Hepatocyte (in vitro differentiated cells): ENCODE measurements around the gene PRKCA. TPM values are rescaled to one million over a fixed set of nuclear protein-coding genes. Genes with fewer than 3 reads are reported as not detected.

Source experiments
- DNase-seq: peaks from one replicate; pipeline ENCODE4 v3.0.0-alpha.2; 2016; ENCODE audit warnings: low spot score
- H2AFZ ChIP-seq: fragments of 200-600 bp; sonication (generic); 2 replicates; pipeline ENCODE4 v1.6.0; 2016; ENCODE audit warnings: antibody characterized with exemption, mild to moderate bottlenecking
- H3K27ac ChIP-seq: fragments of 200-600 bp; sonication (generic); 2 replicates; pipeline ENCODE4 v1.5.1; 2016; ENCODE audit warnings: mild to moderate bottlenecking
- H3K27me3 ChIP-seq: fragments of 200-600 bp; sonication (generic); 2 replicates; pipeline ENCODE4 v1.6.1; 2016
- H3K36me3 ChIP-seq: fragments of 200-600 bp; sonication (generic); replicated peaks from 2 replicates; pipeline ENCODE4 v1.5.1; 2016; ENCODE audit warnings: low read depth; ENCODE audit not compliant: insufficient read depth
- H3K4me1 ChIP-seq: fragments of 200-600 bp; sonication (generic); 2 replicates; pipeline ENCODE4 v1.5.1; 2016; ENCODE audit warnings: mild to moderate bottlenecking, moderate library complexity; ENCODE audit not compliant: insufficient read depth
- H3K4me2 ChIP-seq: fragments of 200-600 bp; sonication (generic); 2 replicates; pipeline ENCODE4 v1.6.0; 2016
- H3K4me3 ChIP-seq: fragments of 200-600 bp; sonication (generic); 2 replicates; pipeline ENCODE4 v1.5.1; 2016; ENCODE audit warnings: mild to moderate bottlenecking
- H3K79me2 ChIP-seq: fragments of 200-600 bp; sonication (generic); 2 replicates; pipeline ENCODE4 v1.6.0; 2017; ENCODE audit warnings: mild to moderate bottlenecking
- H3K9me2 ChIP-seq: fragments of 200-600 bp; sonication (generic); replicated peaks from 2 replicates; pipeline ENCODE4 v1.6.0; 2017; ENCODE audit warnings: mild to moderate bottlenecking; ENCODE audit not compliant: insufficient read depth
- H3K9me3 ChIP-seq: fragments of 200-600 bp; sonication (generic); 2 replicates; pipeline ENCODE4 v1.5.1; 2016; ENCODE audit warnings: low read depth, mild to moderate bottlenecking
- H4K20me1 ChIP-seq: fragments of 200-600 bp; sonication (generic); 2 replicates; pipeline ENCODE4 v1.6.0; 2016; ENCODE audit warnings: mild to moderate bottlenecking; ENCODE audit not compliant: insufficient read depth, poor library complexity, severe bottlenecking
- EZH2 ChIP-seq: fragments of 200-600 bp; sonication (generic); IDR thresholded peaks from 2 replicates; pipeline ENCODE4 v1.6.1; 2016; ENCODE audit warnings: antibody characterized with exemption, mild to moderate bottlenecking, borderline replicate concordance
- EZH2phosphoT487 ChIP-seq: fragments of 200-600 bp; sonication (generic); IDR thresholded peaks from one replicate; pipeline ENCODE4 v1.6.1; 2018; ENCODE audit warnings: antibody characterized with exemption, mild to moderate bottlenecking, low read depth, moderate library complexity; ENCODE audit not compliant: unreplicated experiment, severe bottlenecking
- WGBS: methylation state at CpG from one replicate; pipeline ENCODE4 v1.1.6; 2016; ENCODE audit warnings: low lambda C conversion rate; ENCODE audit errors: missing lambda C conversion rate; 5-methylcytosine and 5-hydroxymethylcytosine counted together
- polyA plus RNA-seq: library from polyadenylated mRNA; unstranded; fragments of >200 nt; fragmentation: Nextera tagmentation; extraction: Ambion mirVana; gene quantifications from 2 replicates; pipeline ENCODE4 v1.2.1, GENCODE V29; 2016
- total RNA-seq: library from RNA; depleted of rRNA; stranded (reverse); fragments of >200 nt; gene quantifications from 2 replicates; pipeline ENCODE4 v1.2.3, GENCODE V29; 2014
- TF ChIP-seq, protein P1 (sequence below): fragments of 200-600 bp; sonication (generic); IDR thresholded peaks from 2 replicates; pipeline ENCODE4 v1.5.1; 2016; ENCODE audit warnings: antibody characterized with exemption, mild to moderate bottlenecking; ENCODE audit not compliant: poor library complexity

The PRKCA gene
- total and polyA plus RNA-seq, 2 experiments from 2014 or later, result 5.9 to 18.5 TPM

DNA sequence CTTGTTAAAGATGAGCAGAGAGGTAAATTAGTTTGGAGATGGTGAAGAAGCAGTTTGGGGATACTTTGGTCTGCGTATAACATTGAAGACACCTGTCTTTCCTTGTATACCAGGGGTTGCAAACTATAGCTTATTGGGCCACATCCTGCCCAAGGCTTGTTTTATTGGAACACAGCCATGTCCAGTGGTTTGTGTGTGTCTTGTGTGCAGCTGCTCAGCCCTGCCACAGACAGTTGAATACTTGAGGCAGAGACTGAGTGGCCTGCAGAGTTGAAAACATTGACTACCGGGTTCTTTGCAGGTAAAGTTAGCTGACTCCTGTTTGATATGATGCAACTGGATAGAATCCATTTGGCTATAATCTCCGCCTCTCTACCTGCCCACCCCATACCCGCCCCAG lies 224.4 kb downstream of the PRKCA start:
- Histone ChIP-seq H3K27ac (no peak overlapping the region), H3K9me3 (no peaks in the 10 kb centered on the region), H3K4me2 (no peak overlapping the region), H3K79me2 (peaks cover 9% of the 10 kb centered on the region), H3K4me3 (no peak overlapping the region), H3K9me2 (no peaks in the 10 kb centered on the region), H4K20me1 (no peaks in the 10 kb centered on the region), H3K4me1 (peaks cover 15% of the 10 kb centered on the region), H3K36me3 (no peaks in the 10 kb centered on the region), H2AFZ (no peak overlapping the region), H3K27me3 (no peaks in the 10 kb centered on the region)
- 98% methylated on average over 4 of the region's 4 CpGs for WGBS
- DNase-seq, result no peak
- no peak for TF ChIP-seq EZH2phosphoT487
- no peak for TF ChIP-seq EZH2
- TF ChIP-seq, protein P1, sequence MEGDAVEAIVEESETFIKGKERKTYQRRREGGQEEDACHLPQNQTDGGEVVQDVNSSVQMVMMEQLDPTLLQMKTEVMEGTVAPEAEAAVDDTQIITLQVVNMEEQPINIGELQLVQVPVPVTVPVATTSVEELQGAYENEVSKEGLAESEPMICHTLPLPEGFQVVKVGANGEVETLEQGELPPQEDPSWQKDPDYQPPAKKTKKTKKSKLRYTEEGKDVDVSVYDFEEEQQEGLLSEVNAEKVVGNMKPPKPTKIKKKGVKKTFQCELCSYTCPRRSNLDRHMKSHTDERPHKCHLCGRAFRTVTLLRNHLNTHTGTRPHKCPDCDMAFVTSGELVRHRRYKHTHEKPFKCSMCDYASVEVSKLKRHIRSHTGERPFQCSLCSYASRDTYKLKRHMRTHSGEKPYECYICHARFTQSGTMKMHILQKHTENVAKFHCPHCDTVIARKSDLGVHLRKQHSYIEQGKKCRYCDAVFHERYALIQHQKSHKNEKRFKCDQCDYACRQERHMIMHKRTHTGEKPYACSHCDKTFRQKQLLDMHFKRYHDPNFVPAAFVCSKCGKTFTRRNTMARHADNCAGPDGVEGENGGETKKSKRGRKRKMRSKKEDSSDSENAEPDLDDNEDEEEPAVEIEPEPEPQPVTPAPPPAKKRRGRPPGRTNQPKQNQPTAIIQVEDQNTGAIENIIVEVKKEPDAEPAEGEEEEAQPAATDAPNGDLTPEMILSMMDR, result no peak

DNA sequence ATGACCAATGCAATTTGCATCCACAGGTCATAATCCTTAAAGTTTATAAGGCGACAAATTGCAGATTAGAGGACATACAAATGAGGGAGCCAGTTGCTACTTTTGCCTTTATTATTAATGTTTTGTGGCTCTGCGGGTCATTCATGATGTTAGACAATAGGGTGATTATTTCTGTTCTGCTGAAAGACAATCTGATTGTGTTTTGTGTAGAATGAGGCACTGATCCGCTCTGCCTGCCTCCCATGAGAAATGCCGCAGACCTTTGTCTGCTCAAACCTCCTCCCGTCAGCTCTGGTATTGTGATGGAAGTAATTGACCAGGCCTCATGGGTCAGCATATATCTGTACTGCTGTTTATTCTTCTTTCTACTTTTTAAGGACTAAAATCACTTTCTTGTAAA lies 224.9 kb downstream of the PRKCA start:
- 95% methylated on average over 5 of the region's 5 CpGs for WGBS
- peaks cover 13% of the 10 kb centered on the region for H3K4me1 ChIP-seq

DNA sequence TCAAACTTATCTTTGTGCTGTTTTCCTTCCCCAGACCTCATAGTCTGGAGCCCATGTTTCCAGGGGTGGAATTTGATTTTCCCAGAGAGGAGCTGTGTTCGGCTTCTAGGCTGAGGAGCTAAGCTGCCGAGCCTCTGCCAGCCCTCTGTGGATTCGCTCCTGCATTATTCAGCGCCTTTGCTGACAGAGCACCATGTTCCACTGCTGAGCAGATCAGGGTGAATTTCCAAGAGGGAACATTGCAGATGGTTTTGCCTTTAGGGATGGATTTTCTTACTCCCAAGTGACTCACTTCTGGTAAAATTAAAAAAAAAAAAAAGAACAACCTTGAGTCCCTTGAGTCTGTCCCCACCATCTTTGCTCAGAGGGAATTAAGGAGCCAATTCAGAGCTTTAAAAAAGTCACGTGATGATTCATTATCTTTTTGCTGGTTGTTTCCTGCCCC lies 229.5 kb downstream of the PRKCA start:
- WGBS, result 88% methylated on average over 5 of the region's 5 CpGs
- Histone ChIP-seq H3K4me3 (no peak overlapping the region), H3K4me2 (no peak overlapping the region), H3K9me3 (no peaks in the 10 kb centered on the region), H2AFZ (no peak overlapping the region), H3K4me1 (peaks cover 12% of the 10 kb centered on the region), H3K79me2 (peaks cover 2% of the 10 kb centered on the region), H4K20me1 (no peaks in the 10 kb centered on the region), H3K27ac (no peak overlapping the region), H3K27me3 (no peaks in the 10 kb centered on the region), H3K9me2 (no peaks in the 10 kb centered on the region), H3K36me3 (no peaks in the 10 kb centered on the region)
- TF ChIP-seq EZH2phosphoT487, result no peak
- TF ChIP-seq, protein P1, result no peak
- no peak for TF ChIP-seq EZH2
- no peak for DNase-seq

More for the DNA sequence above, 224.9 kb downstream of the PRKCA start:
- Histone ChIP-seq H3K4me2 (no peak overlapping the region), H4K20me1 (no peaks in the 10 kb centered on the region), H2AFZ (no peak overlapping the region), H3K4me3 (no peak overlapping the region), H3K9me2 (no peaks in the 10 kb centered on the region), H3K79me2 (peaks cover 9% of the 10 kb centered on the region), H3K9me3 (no peaks in the 10 kb centered on the region), H3K27me3 (no peaks in the 10 kb centered on the region), H3K27ac (no peak overlapping the region), H3K36me3 (no peaks in the 10 kb centered on the region)
- no peak for DNase-seq
- TF ChIP-seq EZH2phosphoT487, result no peak
- TF ChIP-seq, protein P1, result no peak
- TF ChIP-seq EZH2, result no peak

DNA sequence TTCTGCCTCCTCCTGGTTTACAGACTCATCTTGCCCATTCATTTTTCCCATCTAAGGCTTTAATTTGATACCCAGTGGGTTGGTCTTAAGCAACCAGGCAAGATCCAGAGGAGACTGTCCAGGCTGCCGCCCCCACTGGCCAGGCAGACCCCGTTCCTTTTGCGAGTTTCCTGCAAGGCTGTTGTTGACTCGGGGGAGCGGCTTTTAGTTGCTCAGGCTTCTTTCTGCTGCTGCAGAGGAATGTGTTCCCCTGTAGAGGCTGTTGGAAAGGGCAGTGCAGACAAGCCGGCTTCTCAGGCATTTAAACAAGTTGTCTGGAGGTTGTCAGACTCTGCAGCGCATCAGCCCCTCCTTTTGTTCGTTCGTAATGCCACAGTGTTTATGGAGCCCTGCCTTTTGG lies 231.2 kb downstream of the PRKCA start:
- Histone ChIP-seq H3K27ac (peak overlapping the region; percentile 45), H3K79me2 (peaks cover 2% of the 10 kb centered on the region), H2AFZ (no peak overlapping the region), H3K4me1 (peaks cover 12% of the 10 kb centered on the region), H3K4me3 (no peak overlapping the region), H3K9me2 (no peaks in the 10 kb centered on the region), H3K27me3 (no peaks in the 10 kb centered on the region), H3K9me3 (no peaks in the 10 kb centered on the region), H3K36me3 (no peaks in the 10 kb centered on the region), H3K4me2 (peak overlapping the region; percentile 2), H4K20me1 (no peaks in the 10 kb centered on the region)
- WGBS, result 16% methylated on average over 9 of the region's 9 CpGs
- TF ChIP-seq EZH2 (no peak), EZH2phosphoT487 (no peak)
- TF ChIP-seq, protein P1, result peak; percentile 14
- peak; percentile 74 for DNase-seq
